Measurements from ENCODE around the gene RGSL1. TPM values are rescaled to one million over a fixed set of nuclear protein-coding genes. Genes with fewer than 3 reads are reported as not detected.

Gene RGSL1
- total RNA-seq, 2 experiments from 2014 or later = not detected

DNA sequence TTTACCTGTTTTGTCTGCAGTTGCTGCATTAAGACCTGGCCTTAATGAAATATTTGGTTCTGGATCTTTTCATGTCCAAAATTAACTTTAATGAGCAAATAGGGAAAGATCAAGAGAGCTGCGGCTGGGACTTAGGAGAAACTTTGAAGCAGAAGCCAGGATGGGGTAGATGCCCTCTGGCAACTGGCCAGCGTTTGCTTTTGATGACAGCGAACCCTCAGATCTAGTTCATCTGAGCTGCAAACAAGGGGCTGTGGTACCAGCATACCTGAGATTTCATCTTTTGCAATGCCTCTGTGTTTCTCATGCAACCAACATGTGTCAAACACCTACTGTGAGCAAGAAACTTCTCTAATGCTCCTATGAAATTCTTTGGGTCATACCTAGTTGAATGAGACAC lies 36.5 kb upstream of the RGSL1 start:
- no TSS peak for BruUV-seq (replicated peaks)
- CTCF ChIA-PET (ENCODE audit: unreplicated experiment) = no interaction called here
- Histone ChIP-seq H4K20me1 (ENCODE audit: insufficient read depth, low read length) (no peaks in the 10 kb centered on the region), H3K36me3 (ENCODE audit: insufficient read depth, low read length) (no peaks in the 10 kb centered on the region), H3K79me2 (ENCODE audit: insufficient read depth, low read depth, low read length) (no peaks in the 10 kb centered on the region), H3K27ac (ENCODE audit: low read depth, low read length, poor library complexity, severe bottlenecking) (no peak overlapping the region), H3K4me1 (ENCODE audit: insufficient read depth, low read length, poor library complexity, severe bottlenecking) (no peaks in the 10 kb centered on the region), H3K4me3 (ENCODE audit: low read depth, low read length, poor library complexity, severe bottlenecking) (no peak overlapping the region), H3K9me2 (ENCODE audit: insufficient read depth, low read length) (no peaks in the 10 kb centered on the region), H3K9me3 (ENCODE audit: low read length) (no peaks in the 10 kb centered on the region), H3K4me2 (ENCODE audit: low read length) (no peak overlapping the region), H2AFZ (ENCODE audit: low read length) (no peak overlapping the region)
- intact Hi-C loops (cut with micrococcal nuclease; ENCODE audit: unreplicated experiment) = no loop called here
- POLR2A ChIA-PET = interaction anchor here (1.5 kb wide), 1 partner anchor 21 kb away, joined by 4 read pairs; no protein-coding TSS in a partner anchor
- DNase-seq (ENCODE audit: low spot score) = no peak
- TF ChIP-seq CTCF (conservative IDR thresholded peaks at IDR 0.05; ENCODE audit: low read length) (no peak), EZH2phosphoT487 (IDR thresholded peaks at IDR 0.05; ENCODE audit: borderline replicate concordance, low read depth, low read length) (no peak)

DNA sequence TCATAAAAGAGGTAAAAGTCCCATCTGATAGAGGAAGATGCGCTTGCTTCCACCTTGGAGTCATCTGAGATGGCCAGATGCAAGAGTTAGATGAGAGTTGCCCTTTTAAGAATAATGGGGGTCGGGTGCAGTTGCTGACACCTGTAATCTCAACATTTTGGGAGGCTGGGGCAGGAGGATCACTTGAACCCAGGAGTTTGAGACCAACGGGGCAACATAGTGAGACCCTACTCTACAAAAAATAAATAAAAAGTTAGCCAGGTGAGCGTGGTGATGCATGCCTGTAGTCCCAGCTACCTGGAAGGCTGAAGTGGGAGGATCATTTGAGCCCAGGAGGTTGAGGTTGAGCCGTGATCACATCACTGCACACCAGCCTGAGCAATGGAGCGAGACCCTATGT lies 36.0 kb upstream of the RGSL1 start:
- H4K20me1 ChIP-seq (ENCODE audit: insufficient read depth, low read length) = no peaks in the 10 kb centered on the region
- POLR2A ChIA-PET = no interaction called here
- no peak for DNase-seq (ENCODE audit: low spot score)
- CTCF ChIA-PET (ENCODE audit: unreplicated experiment) = no interaction called here
- no peak for TF ChIP-seq EZH2phosphoT487 (IDR thresholded peaks at IDR 0.05; ENCODE audit: borderline replicate concordance, low read depth, low read length)
- no peak for TF ChIP-seq CTCF (conservative IDR thresholded peaks at IDR 0.05; ENCODE audit: low read length)
- H3K4me1 ChIP-seq (ENCODE audit: insufficient read depth, low read length, poor library complexity, severe bottlenecking) = no peaks in the 10 kb centered on the region
- no peak overlapping the region for H3K27ac ChIP-seq (ENCODE audit: low read depth, low read length, poor library complexity, severe bottlenecking)
- no peaks in the 10 kb centered on the region for H3K9me2 ChIP-seq (ENCODE audit: insufficient read depth, low read length)
- H3K4me2 ChIP-seq (ENCODE audit: low read length) = no peak overlapping the region
- H3K4me3 ChIP-seq (ENCODE audit: low read depth, low read length, poor library complexity, severe bottlenecking) = no peak overlapping the region
- BruUV-seq (replicated peaks) = no TSS peak
- H3K79me2 ChIP-seq (ENCODE audit: insufficient read depth, low read depth, low read length) = no peaks in the 10 kb centered on the region
- H2AFZ ChIP-seq (ENCODE audit: low read length) = no peak overlapping the region
- no peaks in the 10 kb centered on the region for H3K9me3 ChIP-seq (ENCODE audit: low read length)
- intact Hi-C loops (cut with micrococcal nuclease; ENCODE audit: unreplicated experiment) = no loop called here
- no peaks in the 10 kb centered on the region for H3K36me3 ChIP-seq (ENCODE audit: insufficient read depth, low read length)

- CTCF ChIA-PET (ENCODE audit: unreplicated experiment) = no interaction called here
- Histone ChIP-seq H3K79me2 (ENCODE audit: insufficient read depth, low read depth, low read length) (no peaks in the 10 kb centered on the region), H3K4me3 (ENCODE audit: low read depth, low read length, poor library complexity, severe bottlenecking) (no peak overlapping the region), H3K27ac (ENCODE audit: low read depth, low read length, poor library complexity, severe bottlenecking) (no peak overlapping the region), H3K9me3 (ENCODE audit: low read length) (no peaks in the 10 kb centered on the region), H3K4me2 (ENCODE audit: low read length) (no peak overlapping the region), H3K9me2 (ENCODE audit: insufficient read depth, low read length) (no peaks in the 10 kb centered on the region), H2AFZ (ENCODE audit: low read length) (no peak overlapping the region), H4K20me1 (ENCODE audit: insufficient read depth, low read length) (no peaks in the 10 kb centered on the region), H3K4me1 (ENCODE audit: insufficient read depth, low read length, poor library complexity, severe bottlenecking) (no peaks in the 10 kb centered on the region), H3K36me3 (ENCODE audit: insufficient read depth, low read length) (no peaks in the 10 kb centered on the region)
- no TSS peak for BruUV-seq (replicated peaks)
- TF ChIP-seq EZH2phosphoT487 (IDR thresholded peaks at IDR 0.05; ENCODE audit: borderline replicate concordance, low read depth, low read length) (no peak), CTCF (conservative IDR thresholded peaks at IDR 0.05; ENCODE audit: low read length) (no peak)
- POLR2A ChIA-PET = interaction anchor here (0.6 kb wide), 1 partner anchor 7 kb away, joined by 5 read pairs; no protein-coding TSS in a partner anchor
- no peak for DNase-seq (ENCODE audit: low spot score)
- intact Hi-C loops (cut with micrococcal nuclease; ENCODE audit: unreplicated experiment) = no loop called here
These were observed 34.2 kb upstream of the RGSL1 start for GRCh38 chr1:182415789-182416188.

All from OCI-LY7 (cell line).